Measurements from ENCODE around the gene TGFBR2. TPM values are rescaled to one million over a fixed set of nuclear protein-coding genes. Genes with fewer than 3 reads are reported as not detected.

The TGFBR2 gene
- total RNA-seq, 2 donors from 2014 or later, result 53.0 to 69.6 TPM

DNA sequence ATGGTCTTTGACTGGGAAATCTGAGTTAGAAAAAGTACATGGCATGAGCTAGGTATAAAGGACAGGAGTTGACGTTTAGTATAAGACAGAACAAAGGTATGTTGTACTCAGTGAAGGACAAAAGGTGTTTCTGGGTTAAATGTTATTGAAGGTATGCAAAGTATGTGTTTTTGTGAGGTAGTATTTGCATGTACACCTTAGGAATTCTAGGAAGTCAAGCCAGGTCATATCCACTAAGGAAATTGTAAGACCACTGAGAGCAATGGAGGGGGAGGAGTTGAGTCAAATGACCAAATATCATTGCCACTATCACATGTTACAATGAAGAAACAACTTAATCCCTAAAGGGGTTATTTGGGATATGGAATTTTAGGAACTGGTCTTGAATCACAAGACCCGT, 24.4 kb upstream of the TGFBR2 start:
- intact Hi-C loops (cut with DNase I), result no loop called here
- H3K4me3 ChIP-seq, result no peak overlapping the region
- H3K4me1 ChIP-seq (replicated peaks), result no peaks in the 10 kb centered on the region
- 90% methylated on average over 2 of the region's 2 CpGs for WGBS
- DNase-seq (ENCODE audit: low spot score), result no peak
- no peaks in the 10 kb centered on the region for H3K27me3 ChIP-seq (replicated peaks; ENCODE audit: insufficient read depth)
- no peak overlapping the region for H3K27ac ChIP-seq
- H3K9me3 ChIP-seq, result no peaks in the 10 kb centered on the region
- no peak for TF ChIP-seq CTCF (IDR thresholded peaks at IDR 0.05)
- TF ChIP-seq POLR2AphosphoS5 (IDR thresholded peaks at IDR 0.05), result no peak
- TF ChIP-seq POLR2A (IDR thresholded peaks at IDR 0.05), result no peak
- no peaks in the 10 kb centered on the region for H3K36me3 ChIP-seq

- DNase-seq (ENCODE audit: low spot score), result no peak
- no peak for TF ChIP-seq POLR2A (IDR thresholded peaks at IDR 0.05)
- no peak for TF ChIP-seq POLR2AphosphoS5 (IDR thresholded peaks at IDR 0.05)
- no peak for TF ChIP-seq CTCF (IDR thresholded peaks at IDR 0.05)
- H3K27me3 ChIP-seq (replicated peaks; ENCODE audit: insufficient read depth), result no peaks in the 10 kb centered on the region
- intact Hi-C loops (cut with DNase I), result no loop called here
- H3K9me3 ChIP-seq, result no peaks in the 10 kb centered on the region
- H3K27ac ChIP-seq, result no peak overlapping the region
- H3K36me3 ChIP-seq, result no peaks in the 10 kb centered on the region
- WGBS, result 94% methylated on average over 1 of the region's 1 CpG
- H3K4me3 ChIP-seq, result no peak overlapping the region
- no peaks in the 10 kb centered on the region for H3K4me1 ChIP-seq (replicated peaks)
Observed at GRCh38 chr3:30583973-30584372, 22.4 kb upstream of the TGFBR2 start.

GRCh38 chr3:30585654-30586053, 20.7 kb upstream of the TGFBR2 start:
- Histone ChIP-seq H3K9me3 (no peaks in the 10 kb centered on the region), H3K4me3 (no peak overlapping the region), H3K27me3 (replicated peaks; ENCODE audit: insufficient read depth) (no peaks in the 10 kb centered on the region), H3K4me1 (replicated peaks) (no peaks in the 10 kb centered on the region), H3K36me3 (no peaks in the 10 kb centered on the region), H3K27ac (no peak overlapping the region)
- no peak for DNase-seq (ENCODE audit: low spot score)
- WGBS, result 94% methylated on average over 4 of the region's 4 CpGs
- TF ChIP-seq POLR2A (IDR thresholded peaks at IDR 0.05), result no peak
- no peak for TF ChIP-seq CTCF (IDR thresholded peaks at IDR 0.05)
- no peak for TF ChIP-seq POLR2AphosphoS5 (IDR thresholded peaks at IDR 0.05)
- intact Hi-C loops (cut with DNase I), result no loop called here

DNA sequence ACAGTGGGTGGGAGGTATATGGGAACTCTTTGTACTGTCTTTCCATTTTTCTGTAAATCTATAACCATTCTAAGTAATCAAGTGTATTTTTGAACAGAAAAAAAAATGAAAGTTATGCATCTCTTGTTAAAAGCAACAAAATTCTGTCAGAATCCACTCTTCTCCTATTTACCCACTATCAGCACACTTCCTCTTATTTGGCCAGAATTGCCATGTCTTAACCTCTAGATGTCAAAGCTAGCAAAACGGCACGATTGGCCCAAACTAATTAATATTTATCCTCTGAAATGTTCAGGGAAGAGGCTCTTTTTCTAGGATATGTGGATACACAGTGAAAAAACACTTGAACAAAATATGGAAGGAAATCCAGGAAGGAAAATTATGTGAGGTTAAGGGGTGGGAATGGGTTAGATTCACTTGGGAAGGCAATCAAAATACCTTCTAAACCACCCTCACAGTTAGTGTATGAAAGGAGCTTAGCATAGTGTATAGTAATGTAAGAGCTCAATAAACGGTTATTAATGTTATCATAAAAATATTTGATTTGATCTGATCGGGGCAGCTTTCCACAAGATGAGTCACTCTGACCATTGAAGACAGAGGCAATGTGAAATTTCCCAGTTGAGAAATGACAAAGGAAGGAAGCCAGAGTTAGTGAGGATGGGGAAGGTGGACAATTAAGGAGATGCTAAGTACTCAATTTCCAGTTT, 20.1 kb upstream of the TGFBR2 start:
- intact Hi-C loops (cut with DNase I), result no loop called here
- no peak for DNase-seq (ENCODE audit: low spot score)
- H3K4me1 ChIP-seq (replicated peaks), result no peaks in the 10 kb centered on the region
- H3K9me3 ChIP-seq, result no peaks in the 10 kb centered on the region
- H3K27ac ChIP-seq, result no peak overlapping the region
- no peak overlapping the region for H3K4me3 ChIP-seq
- H3K27me3 ChIP-seq (replicated peaks; ENCODE audit: insufficient read depth), result no peaks in the 10 kb centered on the region
- WGBS, result 75% methylated on average over 4 of the region's 4 CpGs
- no peaks in the 10 kb centered on the region for H3K36me3 ChIP-seq
- TF ChIP-seq CTCF (IDR thresholded peaks at IDR 0.05) (no peak), POLR2A (IDR thresholded peaks at IDR 0.05) (no peak), POLR2AphosphoS5 (IDR thresholded peaks at IDR 0.05) (no peak)

GRCh38 chr3:30586806-30587486, 19.5 kb upstream of the TGFBR2 start:
- no peaks in the 10 kb centered on the region for H3K9me3 ChIP-seq
- DNase-seq (ENCODE audit: low spot score), result no peak
- H3K4me3 ChIP-seq, result no peak overlapping the region
- no peak overlapping the region for H3K27ac ChIP-seq
- intact Hi-C loops (cut with DNase I), result no loop called here
- H3K4me1 ChIP-seq (replicated peaks), result no peaks in the 10 kb centered on the region
- H3K27me3 ChIP-seq (replicated peaks; ENCODE audit: insufficient read depth), result no peaks in the 10 kb centered on the region
- no peak for TF ChIP-seq CTCF (IDR thresholded peaks at IDR 0.05)
- no peak for TF ChIP-seq POLR2A (IDR thresholded peaks at IDR 0.05)
- no peaks in the 10 kb centered on the region for H3K36me3 ChIP-seq
- 93% methylated on average over 4 of the region's 4 CpGs for WGBS

All from prostate gland (tissue), 2 donors.